Measurements from ENCODE around the gene PANX1.

PANX1 gene

GRCh38 chr11:94186342-94187203, 57.9 kb downstream of the PANX1 start:
- DNase-seq: no peak

DNA sequence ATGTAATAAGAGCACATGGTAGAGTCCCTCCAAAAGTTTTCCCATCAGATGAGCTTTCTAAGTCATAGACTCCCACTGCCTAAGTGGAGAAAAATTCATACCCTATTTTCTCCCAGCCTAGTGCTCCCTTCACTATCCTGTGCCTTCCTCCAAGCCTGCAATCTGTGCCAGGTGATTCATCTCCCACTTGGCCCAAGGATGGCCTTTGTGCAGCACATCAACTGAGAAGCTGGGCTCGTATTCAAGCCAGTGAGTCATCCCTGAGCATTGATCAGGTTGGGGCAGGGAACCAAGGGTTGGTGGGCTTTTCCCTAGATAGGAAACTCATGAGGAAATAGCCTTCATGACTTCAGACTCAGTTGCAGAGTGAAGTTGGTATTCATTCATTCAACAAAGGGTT, 64.6 kb downstream of the PANX1 start:
- DNase-seq: no peak

DNA sequence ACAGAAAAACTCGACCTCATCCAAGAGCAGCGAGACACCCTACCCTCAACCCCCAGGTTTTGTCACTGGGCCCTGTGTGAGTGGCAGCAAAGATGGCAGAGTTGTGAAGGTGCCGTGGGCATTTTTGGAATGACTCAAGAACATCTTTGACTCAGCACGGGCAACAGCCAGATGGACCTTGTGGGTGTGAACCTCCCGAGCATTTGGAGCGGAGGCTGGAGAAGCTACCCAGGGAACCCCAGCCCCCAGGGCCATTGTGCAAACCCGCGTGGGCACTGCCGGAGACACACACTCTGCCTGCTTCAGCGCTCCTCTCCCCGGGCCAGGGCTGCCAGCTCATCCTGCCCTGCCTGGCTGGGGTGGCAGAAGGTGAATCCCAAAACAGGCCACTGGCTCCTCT, 66.1 kb downstream of the PANX1 start:
- no peak for DNase-seq

GRCh38 chr11:94196363-94196762, 67.7 kb downstream of the PANX1 start:
- DNase-seq: no peak

DNA sequence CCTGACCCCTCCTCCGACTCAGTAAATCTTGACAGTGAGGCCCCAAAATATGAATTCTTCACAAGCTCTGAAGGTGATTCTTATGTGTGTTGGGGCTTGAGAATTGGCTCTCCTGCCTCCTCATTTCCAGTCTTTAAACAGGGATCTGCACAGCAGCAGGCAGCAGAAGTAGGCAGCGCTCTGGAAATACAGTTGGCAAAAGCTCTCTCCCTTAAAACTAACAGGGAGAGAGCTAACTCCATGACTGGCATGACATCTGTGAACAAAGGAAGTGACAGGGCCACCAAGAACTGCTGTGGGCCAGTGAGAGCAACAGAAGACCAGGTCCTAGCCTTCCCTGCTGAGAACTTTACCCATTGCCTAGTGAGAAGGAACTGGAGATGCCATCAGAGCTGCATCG, 70.1 kb downstream of the PANX1 start:
- DNase-seq: no peak

DNA sequence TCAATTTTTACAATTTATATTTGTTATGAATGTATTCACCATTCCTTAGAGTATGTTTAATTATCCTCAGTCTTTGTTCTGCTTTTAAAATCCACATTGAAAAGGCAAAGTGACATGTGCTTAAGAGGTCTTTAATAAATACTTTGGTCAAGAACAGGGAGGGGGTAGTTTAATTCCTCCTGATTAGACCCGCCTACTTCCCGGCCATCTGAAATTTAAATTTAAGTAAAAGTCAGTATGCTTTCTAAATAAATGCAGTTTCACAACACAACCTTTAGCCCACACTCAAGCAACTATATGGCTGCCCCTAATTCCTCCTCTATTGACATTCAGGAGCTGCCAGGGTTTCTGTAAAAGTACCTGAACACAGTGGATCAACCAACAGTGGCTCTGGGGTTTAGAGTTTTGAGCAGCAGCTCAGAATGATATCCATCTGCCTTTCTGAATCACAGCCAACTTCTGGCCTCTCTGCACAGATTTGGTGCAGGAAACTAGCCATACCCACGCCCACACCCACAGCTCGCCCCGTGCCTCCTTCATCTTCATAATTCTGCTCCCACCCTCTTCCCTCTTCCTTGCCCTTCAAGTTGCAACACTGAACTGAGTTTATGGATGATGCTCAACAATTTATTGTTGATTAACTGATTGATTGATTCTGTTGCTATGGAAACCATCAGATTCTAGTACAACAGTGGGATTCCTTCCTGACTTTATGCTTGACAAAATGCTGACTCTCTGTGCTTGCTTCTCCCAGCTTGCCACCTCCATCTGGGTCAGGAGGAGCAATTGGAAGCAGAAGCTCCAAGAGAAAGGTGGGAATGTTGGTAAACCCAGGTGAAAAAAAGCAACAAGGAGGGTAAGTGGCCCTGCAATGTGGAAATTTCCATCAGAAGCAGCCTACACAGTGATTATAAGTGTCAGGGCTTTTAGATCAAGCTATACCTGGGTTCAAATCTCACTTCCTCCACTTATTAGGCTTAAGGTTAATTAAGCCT, 70.8 kb downstream of the PANX1 start:
- DNase-seq: no peak

DNA sequence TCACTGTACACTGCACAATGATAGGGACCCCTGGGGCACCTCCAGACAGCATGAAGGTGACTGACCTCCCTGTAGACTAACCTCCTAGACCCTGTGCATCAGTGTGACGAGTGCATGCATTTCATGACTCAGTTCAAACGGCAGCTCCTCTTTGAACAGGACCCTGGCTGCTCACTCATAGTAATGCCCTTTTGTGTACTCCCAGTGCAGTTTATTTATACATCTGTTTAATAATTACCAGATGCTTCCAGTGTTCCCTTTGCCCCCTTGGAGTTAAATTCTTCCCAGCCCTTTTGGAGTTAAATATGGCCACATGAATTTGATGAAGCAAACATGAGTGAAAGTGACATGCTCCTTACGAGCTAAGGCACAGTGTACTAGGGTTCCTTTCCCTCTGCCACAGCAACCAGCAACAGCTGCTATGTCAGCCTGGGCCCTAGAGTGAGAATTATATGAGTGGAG, 72.4 kb downstream of the PANX1 start:
- DNase-seq: no peak

DNA sequence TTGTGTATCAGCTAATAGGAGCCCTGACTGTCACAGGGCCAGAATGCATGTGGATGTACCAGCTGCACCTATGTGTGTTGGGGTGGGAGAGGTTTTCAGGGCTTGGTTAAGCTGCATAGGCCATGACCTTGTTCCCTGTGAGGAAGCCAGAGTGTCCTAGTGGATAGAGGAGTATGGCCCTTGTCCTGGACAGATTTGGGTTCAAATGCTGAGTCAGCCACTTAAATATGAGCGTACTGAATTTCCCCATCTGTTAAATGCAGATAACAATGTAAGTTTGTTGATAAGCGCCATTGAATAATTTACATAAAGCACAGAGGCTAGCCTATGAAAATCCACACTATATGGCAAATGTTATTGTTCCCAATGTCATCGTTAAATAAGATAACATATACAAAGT, 74.4 kb downstream of the PANX1 start:
- no peak for DNase-seq

DNA sequence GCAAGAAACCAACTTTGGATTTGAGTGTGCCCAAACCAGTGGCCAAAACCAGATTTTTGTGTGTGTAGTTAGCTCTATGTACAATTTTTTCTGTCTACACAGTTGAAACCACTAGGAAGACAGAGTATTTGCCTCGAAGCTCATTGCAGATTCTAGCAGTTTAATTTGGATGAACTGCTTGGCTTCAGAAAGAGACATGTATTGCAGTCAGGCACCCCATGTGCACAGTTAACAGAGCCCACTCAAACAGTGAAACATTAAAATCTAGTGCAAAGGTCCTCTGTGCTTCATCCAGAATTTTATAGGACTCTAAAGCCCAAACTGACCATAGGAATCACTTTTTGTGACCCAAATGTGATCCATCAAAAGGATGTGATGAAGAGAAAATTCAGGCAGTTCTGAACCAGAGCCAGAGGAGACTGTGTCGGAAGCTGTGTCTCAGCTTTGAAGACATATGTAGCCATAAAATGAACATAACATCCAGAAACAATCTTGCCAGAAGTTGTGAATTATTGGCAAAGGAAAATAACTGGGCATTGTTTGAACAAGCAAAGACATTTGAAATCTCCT, 82.7 kb downstream of the PANX1 start:
- no peak for DNase-seq

DNA sequence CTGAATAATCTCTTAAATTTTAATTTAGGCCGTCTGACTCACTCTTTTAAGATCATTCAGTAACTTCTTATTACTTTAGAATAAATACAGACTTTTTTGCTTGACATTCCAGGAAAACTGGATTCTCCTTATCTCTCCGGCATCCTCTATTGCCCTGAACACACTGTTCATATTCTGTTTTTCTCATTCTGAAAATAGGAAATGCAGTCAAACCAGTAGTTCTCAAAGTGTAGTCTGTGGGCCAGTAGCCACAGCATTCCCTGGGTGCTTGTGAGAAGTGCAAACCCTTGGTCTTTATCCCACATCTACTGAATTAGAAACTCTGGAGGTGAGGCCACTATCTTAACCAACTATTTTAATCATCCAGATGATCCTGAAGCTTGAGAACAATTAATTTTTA, 84.3 kb downstream of the PANX1 start:
- DNase-seq: no peak

GRCh38 chr11:94217705-94218104, 89.1 kb downstream of the PANX1 start:
- no peak for DNase-seq

DNA sequence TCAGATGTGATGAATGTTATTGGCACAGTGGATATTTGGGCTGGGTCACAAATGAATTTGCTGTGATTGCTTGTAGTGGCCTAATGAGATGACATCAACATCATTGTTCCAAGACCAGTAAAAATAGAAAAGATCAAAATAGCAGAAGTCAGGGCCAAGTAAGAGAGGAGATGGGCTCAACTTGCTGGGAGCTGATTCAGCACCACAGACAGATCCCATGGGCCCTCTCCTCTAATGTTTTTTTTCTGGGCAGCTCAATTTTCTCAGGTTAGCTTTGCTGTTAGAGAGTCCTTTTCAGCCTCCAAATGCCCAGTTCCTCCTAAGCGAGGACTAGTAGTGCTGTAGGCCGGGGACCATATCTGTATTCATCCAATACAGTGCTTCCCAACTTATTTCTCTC, 89.7 kb downstream of the PANX1 start:
- no peak for DNase-seq

- no peak for DNase-seq
Observed at GRCh38 chr11:94219771-94220170, 91.1 kb downstream of the PANX1 start.

- no peak for DNase-seq
Observed at GRCh38 chr11:94224078-94224477, 95.4 kb downstream of the PANX1 start.

Measured in inflammatory macrophage (primary cell).